Type B pancreatic cell (in vitro differentiated cells): ENCODE results near the gene OCEL1. TPM values are rescaled to one million over a fixed set of nuclear protein-coding genes. Genes with fewer than 3 reads are reported as not detected.

ENCODE experiments used
- DNase-seq: peaks from one replicate; pipeline ENCODE4 v3.0.0; 2021; ENCODE audit warnings: mixed read lengths; ENCODE audit not compliant: unreplicated experiment; ENCODE audit errors: extremely low spot score
- H3K27ac Mint-ChIP-seq: 2 replicates; pipeline ENCODE4 v1.8.0; 2021; ENCODE audit warnings: mild to moderate bottlenecking, mixed read lengths
- H3K27me3 Mint-ChIP-seq: 2 replicates; pipeline ENCODE4 v1.8.0; 2021; ENCODE audit warnings: mixed read lengths
- H3K36me3 Mint-ChIP-seq: 2 replicates; pipeline ENCODE4 v1.8.0; 2021; ENCODE audit warnings: mixed read lengths
- H3K4me1 Mint-ChIP-seq: one replicate; pipeline ENCODE4 v1.8.0; 2021; ENCODE audit warnings: mixed read lengths; ENCODE audit not compliant: unreplicated experiment
- H3K4me3 Mint-ChIP-seq: 2 replicates; pipeline ENCODE4 v1.8.0; 2021; ENCODE audit warnings: mild to moderate bottlenecking, mixed read lengths
- H3K9me3 Mint-ChIP-seq: 2 replicates; pipeline ENCODE4 v1.8.0; 2021; ENCODE audit warnings: mixed read lengths
- total RNA-seq: library from RNA; stranded (reverse); gene quantifications from 2 replicates; pipeline ENCODE4 v1.2.1, GENCODE V29; 2021; ENCODE audit warnings: low replicate concordance
- TF ChIP-seq, protein P1 (sequence below): fragments of 200-600 bp; sonication (generic); conservative IDR thresholded peaks from 2 replicates; pipeline ENCODE4 v1.5.0; 2021; ENCODE audit warnings: antibody characterized with exemption, mild to moderate bottlenecking

The OCEL1 gene
- total RNA-seq, 1 donor from 2014 or later: 19.2 TPM

DNA sequence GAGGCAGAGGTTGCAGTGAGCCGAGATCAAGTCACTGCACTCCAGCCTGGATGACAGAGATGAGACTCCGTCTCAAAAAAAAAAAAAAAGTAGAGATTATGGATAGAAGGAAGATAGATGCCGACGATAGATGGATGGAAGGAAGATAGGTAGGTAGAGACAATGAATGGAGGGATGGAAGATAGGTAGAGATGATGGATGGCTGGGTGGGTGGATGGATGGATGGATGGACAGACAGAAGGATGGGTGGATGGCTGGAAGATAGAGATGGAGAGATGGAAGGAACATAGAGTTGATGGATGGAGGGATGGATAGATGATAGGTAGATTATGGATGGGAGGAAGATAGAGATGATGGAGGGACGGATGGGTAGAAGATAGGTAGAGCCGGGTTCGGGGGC is 29.4 kb upstream of the OCEL1 start:
- TF ChIP-seq, protein P1, sequence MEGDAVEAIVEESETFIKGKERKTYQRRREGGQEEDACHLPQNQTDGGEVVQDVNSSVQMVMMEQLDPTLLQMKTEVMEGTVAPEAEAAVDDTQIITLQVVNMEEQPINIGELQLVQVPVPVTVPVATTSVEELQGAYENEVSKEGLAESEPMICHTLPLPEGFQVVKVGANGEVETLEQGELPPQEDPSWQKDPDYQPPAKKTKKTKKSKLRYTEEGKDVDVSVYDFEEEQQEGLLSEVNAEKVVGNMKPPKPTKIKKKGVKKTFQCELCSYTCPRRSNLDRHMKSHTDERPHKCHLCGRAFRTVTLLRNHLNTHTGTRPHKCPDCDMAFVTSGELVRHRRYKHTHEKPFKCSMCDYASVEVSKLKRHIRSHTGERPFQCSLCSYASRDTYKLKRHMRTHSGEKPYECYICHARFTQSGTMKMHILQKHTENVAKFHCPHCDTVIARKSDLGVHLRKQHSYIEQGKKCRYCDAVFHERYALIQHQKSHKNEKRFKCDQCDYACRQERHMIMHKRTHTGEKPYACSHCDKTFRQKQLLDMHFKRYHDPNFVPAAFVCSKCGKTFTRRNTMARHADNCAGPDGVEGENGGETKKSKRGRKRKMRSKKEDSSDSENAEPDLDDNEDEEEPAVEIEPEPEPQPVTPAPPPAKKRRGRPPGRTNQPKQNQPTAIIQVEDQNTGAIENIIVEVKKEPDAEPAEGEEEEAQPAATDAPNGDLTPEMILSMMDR: no peak
- Mint-ChIP-seq H3K36me3 (peaks cover 16% of the 10 kb centered on the region), H3K4me3 (no peak overlapping the region)

DNA sequence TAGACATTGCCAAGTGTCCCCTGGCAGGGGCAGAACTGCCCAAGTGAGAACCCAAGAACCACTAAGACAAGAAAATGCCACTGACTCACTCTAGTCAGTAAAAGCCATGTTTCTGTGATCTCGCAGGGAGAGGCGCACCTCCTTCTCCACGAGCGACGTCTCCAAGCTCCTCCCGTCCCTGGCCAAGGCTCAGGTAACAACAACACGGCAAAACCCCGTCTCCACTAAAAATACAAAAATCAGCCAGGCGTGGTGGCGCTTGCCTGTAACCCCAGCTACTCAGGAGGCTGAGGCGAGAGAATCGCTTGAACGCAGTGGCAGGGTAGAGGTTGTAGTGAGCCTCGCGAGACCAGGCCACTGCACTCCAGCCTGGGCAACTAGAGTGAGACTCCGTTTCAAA is 28.4 kb upstream of the OCEL1 start:
- Mint-ChIP-seq H3K4me3 (no peak overlapping the region), H3K27ac (no peak overlapping the region), H3K4me1 (no peaks in the 10 kb centered on the region), H3K36me3 (peaks cover 25% of the 10 kb centered on the region), H3K27me3 (no peaks in the 10 kb centered on the region), H3K9me3 (no peaks in the 10 kb centered on the region)
- TF ChIP-seq, protein P1: no peak
- no peak for DNase-seq

More for the DNA sequence above, 29.4 kb upstream of the OCEL1 start:
- Mint-ChIP-seq H3K4me1 (no peaks in the 10 kb centered on the region), H3K27ac (no peak overlapping the region), H3K9me3 (no peaks in the 10 kb centered on the region), H3K27me3 (no peaks in the 10 kb centered on the region)
- DNase-seq: no peak

DNA sequence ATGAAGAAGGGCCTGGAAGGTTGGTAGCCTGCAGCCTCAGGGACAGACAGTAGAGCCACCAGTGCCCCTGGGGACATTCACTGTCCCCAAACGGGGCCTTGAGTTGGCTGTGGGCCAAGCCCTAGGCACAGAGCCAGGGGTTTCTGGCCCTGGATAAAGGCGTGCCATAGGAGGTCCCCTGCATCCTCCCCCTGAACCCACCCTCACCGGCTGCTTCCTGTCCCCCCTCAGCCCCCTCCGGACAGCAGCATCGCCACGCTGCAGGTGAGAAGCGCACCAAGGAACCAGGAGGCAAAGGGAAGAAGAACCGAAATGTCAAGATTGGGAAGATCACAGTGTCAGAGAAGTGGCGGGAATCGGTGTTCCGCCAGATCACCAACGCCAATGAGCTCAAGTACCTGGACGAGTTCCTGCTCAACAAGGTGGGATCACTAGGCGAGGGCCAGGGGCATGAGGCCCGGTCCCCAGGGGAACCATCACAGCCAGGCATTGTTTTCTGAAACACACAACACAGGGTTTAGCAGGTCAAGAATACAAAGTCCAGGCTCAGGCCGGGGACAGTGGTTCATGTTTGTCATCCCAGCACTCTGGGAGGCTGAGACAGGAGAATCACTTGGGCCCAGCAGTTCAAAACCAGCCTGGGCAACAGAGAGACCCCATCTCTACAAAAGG is 25.5 kb upstream of the OCEL1 start:
- no peak for DNase-seq
- no peaks in the 10 kb centered on the region for H3K9me3 Mint-ChIP-seq
- no peak overlapping the region for H3K4me3 Mint-ChIP-seq
- TF ChIP-seq, protein P1: no peak
- no peaks in the 10 kb centered on the region for H3K27me3 Mint-ChIP-seq
- no peaks in the 10 kb centered on the region for H3K4me1 Mint-ChIP-seq
- no peak overlapping the region for H3K27ac Mint-ChIP-seq
- H3K36me3 Mint-ChIP-seq: peaks cover 28% of the 10 kb centered on the region

DNA sequence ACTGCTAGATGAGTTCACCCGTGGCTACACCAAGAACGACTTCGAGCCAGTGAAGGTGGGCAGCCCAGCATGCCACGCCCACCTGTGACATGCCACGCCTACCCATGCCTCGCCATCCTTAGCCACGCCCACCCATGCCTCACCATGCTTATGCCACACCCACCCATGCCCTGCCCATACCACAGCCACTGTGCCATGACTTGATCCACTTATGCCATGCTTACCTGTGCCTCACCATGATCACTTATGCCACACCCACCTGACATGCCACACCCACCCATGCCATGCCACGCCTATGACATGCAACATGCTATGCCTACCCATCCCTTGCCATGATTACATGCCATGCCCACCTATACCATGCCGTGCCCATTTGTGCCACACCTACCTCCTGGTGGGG is 23.8 kb upstream of the OCEL1 start:
- TF ChIP-seq, protein P1: no peak
- no peak for DNase-seq
- Mint-ChIP-seq H3K27ac (no peak overlapping the region), H3K4me3 (no peak overlapping the region), H3K27me3 (no peaks in the 10 kb centered on the region), H3K36me3 (peaks cover 23% of the 10 kb centered on the region), H3K9me3 (no peaks in the 10 kb centered on the region), H3K4me1 (no peaks in the 10 kb centered on the region)

DNA sequence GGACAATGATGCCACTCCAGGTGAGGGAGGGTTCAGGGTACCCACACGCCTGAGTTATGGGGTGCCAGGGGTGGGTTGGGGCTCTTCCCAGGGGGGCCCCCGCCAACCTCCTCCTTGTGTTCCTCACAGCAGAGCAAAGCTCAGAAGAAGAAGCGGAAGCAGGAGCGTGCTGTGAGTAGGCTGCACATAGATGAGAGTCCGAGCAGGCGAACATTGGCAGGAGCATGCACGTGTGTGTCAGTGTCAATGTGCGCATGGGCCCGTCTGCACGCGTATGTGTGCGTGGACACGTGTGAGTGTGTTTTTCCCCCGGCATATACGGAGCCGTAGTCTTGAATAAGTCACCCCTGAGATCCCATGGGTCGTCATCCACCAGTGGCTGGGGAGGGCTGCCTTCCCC is 23.3 kb upstream of the OCEL1 start:
- Mint-ChIP-seq H3K4me3 (no peak overlapping the region), H3K27ac (no peak overlapping the region), H3K27me3 (no peaks in the 10 kb centered on the region), H3K9me3 (no peaks in the 10 kb centered on the region), H3K36me3 (peaks cover 23% of the 10 kb centered on the region), H3K4me1 (no peaks in the 10 kb centered on the region)
- TF ChIP-seq, protein P1: no peak
- DNase-seq: no peak
